Gastroesophageal sphincter (tissue), 3 donors: ENCODE data around the gene DOK7.

ENCODE experiments used
- EP300 ChIP-seq: sonication (generic); formaldehyde crosslinking; IDR thresholded peaks from one replicate; pipeline ENCODE4 v1.6.1; 2017; ENCODE audit warnings: antibody characterized with exemption, mild to moderate bottlenecking
- POLR2AphosphoS5 ChIP-seq: sonication (generic); formaldehyde crosslinking; IDR thresholded peaks from one replicate; pipeline ENCODE4 v1.6.1; 2017; ENCODE audit warnings: antibody characterized with exemption
- TF ChIP-seq, protein P1 (sequence below), 4 experiments: fragments of 200-600 bp in 2 of 4; fragments of 450-650 bp in 2 of 4; sonication (generic) in 1 of 4; IDR thresholded peaks; one replicate each; pipeline ENCODE4 v1.5.1; 2017 to 2019; ENCODE audit warnings: antibody characterized with exemption in 4 of 4, mild to moderate bottlenecking in 2 of 4, moderate library complexity in 2 of 4

DNA sequence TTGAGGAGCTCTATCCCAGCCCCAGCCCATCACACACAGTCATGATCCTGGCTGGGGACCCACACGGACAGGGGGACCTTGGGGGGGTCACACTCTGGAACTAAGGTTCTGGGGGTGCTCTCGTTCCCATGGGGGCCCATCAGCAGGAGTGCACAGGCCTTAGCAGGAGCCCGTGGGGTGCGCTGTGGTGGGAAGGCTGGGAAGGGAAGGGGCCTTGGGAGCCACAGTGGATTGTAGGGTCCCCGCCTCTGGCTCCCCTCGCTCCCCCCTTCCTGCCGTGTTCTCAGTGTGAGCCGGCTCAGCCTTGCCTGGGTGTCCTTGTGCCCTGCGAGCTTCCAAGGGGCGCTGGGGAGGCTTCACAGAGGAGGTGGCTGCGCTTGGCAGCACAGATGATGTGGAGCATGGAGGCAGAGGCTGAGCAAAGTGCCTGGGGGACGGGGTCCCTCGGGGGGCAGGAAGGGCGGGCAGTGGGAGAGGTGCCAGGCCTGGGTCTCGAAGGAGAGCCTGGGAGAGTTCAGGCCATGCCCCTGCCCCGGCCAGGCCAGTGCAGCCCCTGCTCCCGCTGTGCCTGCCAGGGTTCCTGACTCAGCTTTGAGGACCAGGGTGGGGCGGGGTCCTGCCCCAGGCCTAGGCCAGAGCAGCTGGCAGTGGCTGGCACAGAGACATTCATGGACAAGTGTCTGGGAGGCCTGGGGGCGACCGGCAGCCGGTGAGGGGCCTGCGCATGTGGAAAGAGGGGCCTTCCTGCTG lies 26.9 kb upstream of the DOK7 start:
- TF ChIP-seq POLR2AphosphoS5, result no peak
- no peak for TF ChIP-seq EP300
- TF ChIP-seq, protein P1, sequence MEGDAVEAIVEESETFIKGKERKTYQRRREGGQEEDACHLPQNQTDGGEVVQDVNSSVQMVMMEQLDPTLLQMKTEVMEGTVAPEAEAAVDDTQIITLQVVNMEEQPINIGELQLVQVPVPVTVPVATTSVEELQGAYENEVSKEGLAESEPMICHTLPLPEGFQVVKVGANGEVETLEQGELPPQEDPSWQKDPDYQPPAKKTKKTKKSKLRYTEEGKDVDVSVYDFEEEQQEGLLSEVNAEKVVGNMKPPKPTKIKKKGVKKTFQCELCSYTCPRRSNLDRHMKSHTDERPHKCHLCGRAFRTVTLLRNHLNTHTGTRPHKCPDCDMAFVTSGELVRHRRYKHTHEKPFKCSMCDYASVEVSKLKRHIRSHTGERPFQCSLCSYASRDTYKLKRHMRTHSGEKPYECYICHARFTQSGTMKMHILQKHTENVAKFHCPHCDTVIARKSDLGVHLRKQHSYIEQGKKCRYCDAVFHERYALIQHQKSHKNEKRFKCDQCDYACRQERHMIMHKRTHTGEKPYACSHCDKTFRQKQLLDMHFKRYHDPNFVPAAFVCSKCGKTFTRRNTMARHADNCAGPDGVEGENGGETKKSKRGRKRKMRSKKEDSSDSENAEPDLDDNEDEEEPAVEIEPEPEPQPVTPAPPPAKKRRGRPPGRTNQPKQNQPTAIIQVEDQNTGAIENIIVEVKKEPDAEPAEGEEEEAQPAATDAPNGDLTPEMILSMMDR (IDR thresholded peaks at IDR 0.05), result no peak
